Bone marrow (tissue), 2 donors: ENCODE measurements around the gene TMEM81.

Experiments
- DNase-seq, 2 donors: peaks; one replicate each; lab custom pipeline; 2025; lab: John Stamatoyannopoulos, UW

The TMEM81 gene

DNA sequence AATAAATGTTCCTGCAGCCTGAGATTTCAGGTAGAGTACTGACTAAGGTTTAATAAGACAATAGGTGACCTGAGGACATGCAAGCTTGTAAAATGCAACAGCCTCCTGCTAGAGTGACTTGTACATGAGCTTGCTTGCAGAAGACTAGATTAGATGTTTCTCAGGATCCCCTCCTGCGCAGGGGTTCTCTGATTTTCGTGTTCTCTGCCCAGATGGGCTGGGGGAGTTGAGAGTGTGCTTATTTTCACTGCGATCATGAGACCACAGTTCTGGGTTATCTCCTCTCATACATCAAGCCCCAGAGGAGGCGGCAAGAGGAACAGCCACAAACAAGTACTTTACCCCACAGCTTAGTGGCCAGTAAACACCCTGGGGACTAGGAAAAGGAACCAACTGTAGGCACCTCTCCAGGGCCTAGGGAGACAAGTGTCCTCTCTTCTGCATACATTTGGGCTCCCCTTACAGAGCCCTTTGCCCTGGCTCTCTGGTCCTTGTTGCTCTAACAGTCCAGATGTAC, 8.0 kb downstream of the TMEM81 start:
- DNase-seq, result no peak

DNA sequence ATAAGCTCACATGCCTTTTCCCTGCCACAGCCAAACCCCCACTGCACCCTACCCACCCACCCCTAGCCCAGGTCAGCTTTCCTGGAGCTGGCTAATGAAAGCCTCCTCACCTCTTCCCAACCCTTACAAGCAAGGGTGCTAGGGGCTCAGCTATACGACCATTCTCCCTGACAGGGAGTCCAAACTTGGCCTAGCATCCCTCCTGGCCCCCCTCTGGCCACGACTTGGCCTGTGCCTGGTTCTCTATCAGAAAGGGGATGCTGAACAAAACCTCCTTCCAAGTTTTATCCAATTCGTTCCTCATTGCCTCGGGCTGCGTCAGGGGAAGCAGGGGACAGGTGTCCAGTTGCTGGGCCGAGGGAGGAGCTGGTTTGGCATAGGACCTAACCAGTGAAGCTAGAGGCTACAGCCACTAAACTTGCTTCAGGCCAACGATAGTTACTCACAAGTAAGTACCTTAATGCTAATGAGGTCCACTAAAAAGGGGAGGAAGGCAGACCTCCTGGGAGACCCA, 8.6 kb downstream of the TMEM81 start:
- no peak for DNase-seq

DNA sequence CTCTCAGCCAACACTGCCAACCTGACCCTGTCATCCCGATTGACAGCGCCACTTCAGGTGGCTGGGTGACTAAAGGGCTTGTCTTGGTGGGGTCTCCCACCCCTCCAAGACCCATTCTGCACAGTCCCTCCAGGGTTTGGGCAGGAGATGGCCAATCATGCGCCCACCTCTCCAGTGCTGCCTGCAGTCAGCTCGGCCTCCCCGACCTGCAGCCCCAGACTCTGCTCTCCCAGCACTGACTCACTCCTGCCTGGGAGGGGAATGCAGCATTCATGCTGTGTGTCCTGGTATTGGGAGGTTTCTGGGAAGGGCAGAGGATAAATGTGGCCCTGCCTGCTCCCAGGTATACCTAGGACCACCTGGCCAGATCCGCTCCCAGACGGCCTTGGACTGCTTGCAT, 9.7 kb downstream of the TMEM81 start:
- no peak for DNase-seq

DNA sequence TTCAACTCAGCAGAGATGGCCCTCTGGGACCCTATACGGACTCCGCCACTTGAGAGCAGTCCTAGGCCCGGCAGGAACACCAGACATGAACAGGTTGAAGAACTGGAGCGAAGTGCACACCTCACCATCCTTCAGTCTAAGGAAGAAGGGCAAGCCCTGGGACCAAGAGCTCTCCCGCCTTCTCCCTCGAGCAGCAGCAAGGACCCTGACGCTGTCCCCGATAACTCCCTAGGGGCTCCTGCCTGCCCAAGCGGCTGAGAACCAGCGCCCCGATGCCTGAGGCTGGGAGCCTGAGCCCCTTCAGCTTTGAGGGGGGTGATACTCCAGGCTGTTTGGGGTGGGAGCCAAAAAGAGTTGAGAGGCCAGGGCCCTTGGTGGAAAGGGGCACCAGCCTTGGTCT, 10.2 kb downstream of the TMEM81 start:
- no peak for DNase-seq

DNA sequence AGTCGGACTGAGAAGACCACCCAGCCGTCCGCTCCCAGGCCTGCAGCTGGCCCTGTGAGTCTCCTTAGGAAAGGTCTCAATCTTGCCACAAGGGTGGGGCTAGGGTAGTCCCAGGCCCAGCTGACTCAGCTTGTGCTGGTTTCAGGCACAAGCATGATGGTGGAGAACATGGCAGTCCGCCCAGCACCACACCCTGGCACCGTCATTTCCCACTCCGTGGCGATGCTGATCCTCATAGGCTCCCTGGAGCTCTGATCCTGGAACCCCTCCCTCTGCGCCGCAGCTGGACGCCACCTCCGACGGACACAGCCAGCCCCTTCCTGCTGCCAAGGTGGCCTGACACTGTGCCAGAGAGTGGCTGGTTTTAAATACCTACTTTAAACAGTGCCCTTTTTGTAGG, 10.7 kb downstream of the TMEM81 start:
- no peak for DNase-seq

DNA sequence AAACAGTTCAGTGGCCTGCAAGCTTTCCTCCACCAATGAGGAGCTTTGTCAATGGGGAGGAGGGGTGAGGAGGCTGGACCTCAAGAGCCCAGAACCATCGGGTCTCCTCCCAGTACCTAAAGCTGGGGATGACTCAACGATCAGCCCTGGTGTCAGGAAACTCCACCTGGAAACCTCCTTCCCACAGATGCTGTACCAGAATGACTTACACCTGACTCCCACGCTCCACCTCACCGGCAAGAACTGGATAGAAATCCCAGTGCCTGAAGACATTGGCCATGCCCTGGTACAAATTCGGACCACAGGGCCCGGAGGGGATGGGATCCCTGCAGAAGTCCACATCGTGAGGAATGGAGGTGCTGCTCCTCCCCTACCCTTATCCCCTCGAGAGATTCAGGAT, 11.4 kb downstream of the TMEM81 start:
- no peak for DNase-seq

DNA sequence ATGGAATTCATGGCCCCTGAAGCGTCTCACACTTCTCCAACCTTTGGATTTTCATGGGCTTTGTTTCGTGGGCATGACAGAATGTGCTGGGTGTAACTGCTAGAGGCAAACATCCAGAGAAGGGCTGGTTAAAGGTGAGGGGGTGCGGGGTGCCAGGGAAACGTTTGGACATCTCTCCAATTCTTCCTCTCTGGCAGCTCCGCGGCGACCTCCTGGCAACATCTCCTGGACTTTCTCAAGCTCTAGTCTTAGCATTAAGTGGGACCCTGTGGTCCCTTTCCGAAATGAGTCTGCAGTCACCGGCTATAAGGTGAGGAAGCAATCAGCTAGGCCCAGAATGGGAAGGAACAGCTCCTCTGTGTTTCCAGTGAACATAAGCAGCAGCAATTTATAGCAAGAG, 12.0 kb downstream of the TMEM81 start:
- no peak for DNase-seq

DNA sequence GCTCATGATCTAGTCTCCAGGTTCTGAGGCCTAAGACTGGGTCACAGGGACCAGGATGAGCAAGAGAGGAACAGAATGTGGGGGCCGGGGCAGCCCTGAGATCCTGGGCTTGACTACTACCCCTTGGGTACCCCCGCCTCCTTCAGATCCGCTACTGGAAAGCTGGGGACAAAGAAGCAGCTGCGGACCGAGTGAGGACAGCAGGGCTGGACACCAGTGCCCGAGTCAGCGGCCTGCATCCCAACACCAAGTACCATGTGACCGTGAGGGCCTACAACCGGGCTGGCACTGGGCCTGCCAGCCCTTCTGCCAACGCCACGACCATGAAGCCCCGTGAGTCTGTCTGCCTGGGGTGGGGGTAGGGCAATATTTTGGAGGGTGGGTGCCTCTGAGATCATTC, 12.5 kb downstream of the TMEM81 start:
- DNase-seq, result no peak

DNA sequence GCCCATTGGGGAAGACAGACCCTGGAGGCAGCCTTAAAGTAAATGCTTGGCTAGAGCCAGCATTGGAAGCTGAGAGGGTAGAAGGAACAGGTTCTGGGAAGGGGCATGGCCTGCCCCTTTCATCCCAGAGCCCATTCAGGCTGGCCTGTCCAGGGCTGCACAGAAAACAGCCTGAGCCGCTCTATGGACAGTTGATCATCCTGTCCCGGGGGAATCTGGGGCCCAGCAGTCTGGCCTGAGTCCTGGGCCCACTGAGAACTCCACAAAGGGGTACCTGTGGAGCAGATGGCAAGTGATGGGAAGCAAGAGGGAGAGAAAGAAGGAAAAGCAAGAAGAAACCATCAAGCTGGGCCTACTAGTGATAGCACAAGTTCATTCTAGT, 13.2 kb downstream of the TMEM81 start:
- no peak for DNase-seq

DNA sequence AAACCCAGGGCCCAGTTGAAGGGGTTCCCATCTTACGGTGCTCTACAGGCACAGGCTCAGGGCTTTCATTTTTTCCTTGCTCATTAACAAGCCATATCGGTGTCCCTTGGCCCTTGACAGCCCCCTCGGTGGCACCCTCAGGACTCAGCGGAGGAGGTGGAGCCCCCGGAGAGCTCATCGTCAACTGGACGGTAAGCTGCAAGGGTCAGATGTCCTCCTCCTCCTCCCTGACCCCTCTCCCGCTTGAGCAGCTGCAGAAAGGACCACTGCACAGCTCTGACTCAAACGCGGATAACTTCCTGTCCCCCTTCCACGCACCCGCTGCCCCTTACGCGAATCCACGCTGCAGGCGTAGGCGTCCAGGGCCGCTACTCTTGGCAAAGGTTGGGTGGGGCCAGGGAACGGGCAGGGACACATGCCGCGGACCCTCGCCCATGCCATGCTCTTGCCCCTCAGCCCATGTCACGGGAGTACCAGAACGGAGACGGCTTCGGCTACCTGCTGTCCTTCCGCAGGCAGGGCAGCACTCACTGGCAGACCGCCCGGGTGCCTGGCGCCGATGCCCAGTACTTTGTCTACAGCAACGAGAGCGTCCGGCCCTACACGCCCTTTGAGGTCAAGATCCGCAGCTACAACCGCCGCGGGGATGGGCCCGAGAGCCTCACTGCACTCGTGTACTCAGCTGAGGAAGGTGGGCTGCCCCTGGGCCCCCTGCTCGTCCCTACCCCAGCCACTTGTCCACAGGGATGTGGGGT, 14.7 kb downstream of the TMEM81 start:
- no peak for DNase-seq

DNA sequence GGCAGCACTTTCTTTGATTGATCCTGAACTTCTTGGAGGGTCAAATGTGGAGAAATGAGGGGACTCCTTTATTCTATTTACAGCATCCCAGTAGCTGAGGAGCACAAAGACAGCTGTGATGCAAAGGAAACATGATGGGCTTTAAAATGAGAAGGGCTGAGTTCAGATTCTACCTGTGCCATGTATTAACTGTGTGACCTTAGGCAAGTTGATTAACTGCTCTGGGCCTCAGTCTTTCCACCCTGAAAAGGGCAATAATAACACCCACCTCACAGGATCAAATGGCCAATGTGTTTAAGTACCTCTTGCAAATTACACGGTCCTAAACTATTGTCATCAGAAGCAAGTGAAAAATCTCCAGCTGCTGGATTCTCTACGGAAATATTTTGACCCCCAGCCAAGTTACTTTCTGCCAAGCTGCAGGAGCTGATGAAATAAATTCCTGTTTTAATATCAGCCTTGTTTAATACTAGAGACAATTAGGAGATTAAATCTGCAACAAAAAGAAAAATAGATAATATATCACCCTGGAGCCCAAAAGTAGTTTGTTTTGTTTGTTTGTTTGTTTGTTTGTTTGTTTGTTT, 15.7 kb downstream of the TMEM81 start:
- no peak for DNase-seq

DNA sequence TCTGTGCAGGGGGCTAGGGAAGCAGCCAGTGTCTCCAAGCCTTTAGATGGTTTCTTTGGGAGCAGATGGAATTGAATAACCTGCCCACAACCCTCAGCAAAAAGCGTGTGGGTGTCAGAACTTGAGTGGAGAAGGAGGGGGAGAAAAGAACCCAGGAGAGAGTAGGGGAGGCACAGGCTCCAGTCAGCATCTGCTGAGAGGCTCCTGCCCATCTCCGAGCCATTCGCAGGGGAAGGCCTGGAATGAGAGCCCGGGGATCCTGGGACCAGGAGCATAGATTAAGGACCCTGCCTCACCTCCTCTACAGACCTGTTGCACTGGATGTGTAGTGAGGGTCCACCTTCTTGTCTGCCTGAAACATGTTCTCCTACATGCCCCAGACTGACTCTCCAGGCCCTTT, 16.3 kb downstream of the TMEM81 start:
- DNase-seq, result no peak

DNA sequence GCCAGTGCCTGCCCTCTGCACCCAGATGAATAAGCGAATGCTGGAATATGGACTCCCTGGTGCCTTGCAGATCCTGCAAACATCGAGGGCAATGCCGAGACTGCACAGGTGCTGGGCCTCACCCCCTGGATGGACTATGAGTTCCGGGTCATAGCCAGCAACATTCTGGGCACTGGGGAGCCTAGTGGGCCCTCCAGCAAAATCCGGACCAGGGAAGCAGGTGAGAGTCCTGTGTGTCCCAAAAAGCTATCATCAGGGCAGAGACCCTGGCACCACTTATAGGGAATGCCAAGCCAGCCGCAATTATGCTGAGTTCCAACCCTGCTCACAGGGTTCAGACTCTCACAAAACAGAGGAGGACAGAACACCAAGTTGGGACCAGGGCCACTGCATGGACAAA, 17.2 kb downstream of the TMEM81 start:
- DNase-seq, result no peak

DNA sequence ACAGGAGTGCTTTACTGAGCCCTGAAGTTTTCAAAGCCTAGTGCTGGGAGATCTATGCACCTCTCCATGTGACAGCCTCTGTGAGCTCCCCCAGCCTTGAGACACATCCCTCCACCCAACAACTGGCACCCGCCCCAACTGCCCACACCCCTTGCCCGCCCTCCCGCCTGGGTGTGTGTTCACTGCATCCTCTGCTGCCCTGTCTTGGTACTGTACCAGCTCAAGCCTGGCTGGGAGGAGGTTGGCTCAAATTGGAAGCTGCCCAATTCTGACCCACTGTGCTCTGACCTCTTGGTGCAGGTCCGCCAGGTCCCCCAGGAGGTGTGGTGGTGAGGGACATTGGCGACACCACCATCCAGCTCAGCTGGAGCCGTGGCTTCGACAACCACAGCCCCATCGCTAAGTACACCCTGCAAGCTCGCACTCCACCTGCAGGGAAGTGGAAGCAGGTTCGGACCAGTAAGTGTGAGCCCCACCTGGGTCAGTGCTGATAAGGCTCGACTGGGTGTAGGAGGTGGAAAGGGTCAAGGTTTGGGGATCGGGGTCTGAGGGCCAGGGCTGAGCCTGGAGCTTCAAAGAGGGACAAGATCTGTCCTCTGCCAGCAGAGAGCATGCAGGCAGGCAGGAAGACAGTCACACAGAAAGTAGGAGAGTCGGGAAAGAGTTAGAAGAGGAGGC, 18.0 kb downstream of the TMEM81 start:
- no peak for DNase-seq

DNA sequence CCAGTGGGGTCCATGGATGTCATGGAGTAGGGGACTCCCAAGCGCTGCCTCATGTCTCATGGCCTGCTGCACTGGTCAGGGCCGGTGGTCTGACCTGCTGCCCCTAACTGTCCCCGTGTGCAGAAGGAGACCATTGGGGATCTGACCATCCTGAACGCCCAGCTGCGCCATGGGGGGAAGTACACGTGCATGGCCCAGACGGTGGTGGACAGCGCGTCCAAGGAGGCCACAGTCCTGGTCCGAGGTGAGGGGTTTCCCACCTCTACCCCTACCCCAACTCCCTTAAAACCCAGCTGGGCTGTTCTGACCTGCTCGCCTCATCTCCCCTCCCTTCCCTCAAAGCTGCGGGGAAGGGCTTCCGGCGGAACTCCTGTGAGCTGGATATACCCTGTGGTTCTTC, 18.6 kb downstream of the TMEM81 start:
- DNase-seq, result no peak

DNA sequence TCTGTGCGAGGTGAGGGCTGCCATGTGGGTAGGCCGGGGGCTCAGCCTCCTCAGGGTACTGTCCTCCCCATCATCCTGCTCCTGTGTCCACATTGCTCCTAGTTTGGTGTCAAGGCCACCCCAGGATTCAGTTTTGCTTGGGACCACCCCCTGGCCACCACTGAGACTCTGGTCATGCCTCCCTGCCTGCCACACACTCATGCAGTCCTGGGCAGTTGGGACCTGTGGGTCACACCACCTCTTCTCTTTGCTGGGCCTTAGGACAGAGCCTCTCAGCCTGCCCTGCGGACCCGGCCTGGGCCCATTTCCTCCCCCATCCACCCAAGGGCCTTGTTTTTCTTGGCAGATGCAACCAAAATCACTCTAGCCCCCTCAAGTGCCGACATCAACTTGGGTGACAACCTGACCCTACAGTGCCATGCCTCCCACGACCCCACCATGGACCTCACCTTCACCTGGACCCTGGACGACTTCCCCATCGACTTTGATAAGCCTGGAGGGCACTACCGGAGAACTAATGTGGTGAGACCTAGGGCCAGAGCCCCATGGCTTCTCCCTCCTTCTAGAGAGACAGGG, 19.4 kb downstream of the TMEM81 start:
- no peak for DNase-seq

DNA sequence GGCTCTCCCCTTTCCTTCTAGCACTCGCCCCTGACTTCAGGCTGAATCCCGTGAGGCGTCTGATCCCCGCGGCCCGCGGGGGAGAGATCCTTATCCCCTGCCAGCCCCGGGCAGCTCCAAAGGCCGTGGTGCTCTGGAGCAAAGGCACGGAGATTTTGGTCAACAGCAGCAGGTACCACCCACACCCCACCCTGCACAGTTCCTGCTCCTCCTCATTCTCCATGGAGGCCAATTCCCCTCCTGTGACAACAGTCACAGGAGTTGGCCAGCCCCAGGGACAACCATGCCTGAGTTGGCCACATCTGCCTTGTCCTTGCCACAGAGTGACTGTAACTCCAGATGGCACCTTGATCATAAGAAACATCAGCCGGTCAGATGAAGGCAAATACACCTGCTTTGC, 20.0 kb downstream of the TMEM81 start:
- no peak for DNase-seq

DNA sequence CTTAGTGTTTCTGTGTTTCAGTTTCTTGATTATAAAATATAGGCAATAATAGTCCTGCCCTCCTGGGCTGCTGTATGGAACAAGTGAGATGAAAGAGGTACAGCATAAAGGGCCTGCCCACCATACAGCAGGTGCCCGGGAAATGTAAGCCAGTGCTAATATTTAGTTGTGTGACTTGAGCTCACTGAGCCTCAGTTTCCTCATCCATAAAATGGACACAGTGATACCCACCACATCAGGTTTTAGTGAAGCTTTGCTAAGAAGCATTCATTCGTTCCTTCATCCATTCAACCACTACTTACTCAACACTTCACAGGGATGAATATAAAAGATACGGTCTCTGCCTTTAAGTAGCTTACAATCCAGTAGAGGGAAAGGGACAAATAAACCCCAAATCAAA, 21.4 kb downstream of the TMEM81 start:
- no peak for DNase-seq

DNA sequence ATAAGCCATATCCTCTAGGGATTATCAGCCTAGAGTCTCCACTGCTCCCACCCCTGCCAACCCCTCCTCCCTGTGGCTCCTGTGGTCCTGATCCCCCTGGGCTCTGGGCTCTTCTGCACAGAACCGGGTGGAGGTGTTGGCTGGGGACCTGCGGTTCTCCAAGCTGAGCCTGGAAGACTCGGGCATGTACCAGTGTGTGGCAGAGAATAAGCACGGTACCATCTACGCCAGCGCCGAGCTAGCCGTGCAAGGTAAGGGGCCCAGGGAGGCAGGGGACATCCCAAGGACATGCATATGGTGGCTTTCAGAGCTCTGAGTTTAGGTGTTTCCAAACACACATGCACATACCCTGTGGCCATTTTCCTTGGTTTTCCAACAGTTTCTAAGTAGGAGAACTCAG, 21.9 kb downstream of the TMEM81 start:
- DNase-seq, result no peak

DNA sequence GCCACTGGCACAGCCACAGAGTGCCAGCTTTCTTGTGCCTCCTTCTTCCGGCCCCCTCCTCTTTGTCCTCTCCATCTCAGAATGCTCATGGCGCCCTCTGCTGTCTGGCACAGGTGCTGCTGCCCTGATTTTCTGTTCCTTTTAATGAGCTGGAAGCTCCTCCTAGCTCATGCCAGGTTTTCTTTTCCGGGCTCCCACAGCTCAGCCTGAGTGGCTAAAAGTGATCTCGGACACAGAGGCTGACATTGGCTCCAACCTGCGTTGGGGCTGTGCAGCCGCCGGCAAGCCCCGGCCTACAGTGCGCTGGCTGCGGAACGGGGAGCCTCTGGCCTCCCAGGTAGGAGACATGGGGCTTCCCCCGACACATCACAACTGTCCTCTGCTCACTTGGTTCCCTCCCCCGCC, 22.6 kb downstream of the TMEM81 start:
- peak; percentile 24 to 75 for DNase-seq

DNA sequence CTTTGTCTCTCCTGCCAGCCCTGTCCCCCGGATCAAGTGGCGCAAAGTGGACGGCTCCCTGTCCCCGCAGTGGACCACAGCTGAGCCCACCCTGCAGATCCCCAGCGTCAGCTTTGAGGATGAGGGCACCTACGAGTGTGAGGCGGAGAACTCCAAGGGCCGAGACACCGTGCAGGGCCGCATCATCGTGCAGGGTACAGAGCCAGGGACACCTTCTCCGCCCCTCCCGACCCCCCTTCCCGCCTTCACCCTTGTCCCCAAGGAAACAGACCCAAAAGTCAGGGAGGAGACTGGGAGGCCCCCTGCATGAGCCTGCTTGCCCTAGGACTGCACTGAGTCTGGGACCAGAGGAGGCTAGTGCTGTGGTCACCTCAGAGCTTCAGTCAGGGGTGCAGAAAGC, 23.0 kb downstream of the TMEM81 start:
- DNase-seq, result no peak

DNA sequence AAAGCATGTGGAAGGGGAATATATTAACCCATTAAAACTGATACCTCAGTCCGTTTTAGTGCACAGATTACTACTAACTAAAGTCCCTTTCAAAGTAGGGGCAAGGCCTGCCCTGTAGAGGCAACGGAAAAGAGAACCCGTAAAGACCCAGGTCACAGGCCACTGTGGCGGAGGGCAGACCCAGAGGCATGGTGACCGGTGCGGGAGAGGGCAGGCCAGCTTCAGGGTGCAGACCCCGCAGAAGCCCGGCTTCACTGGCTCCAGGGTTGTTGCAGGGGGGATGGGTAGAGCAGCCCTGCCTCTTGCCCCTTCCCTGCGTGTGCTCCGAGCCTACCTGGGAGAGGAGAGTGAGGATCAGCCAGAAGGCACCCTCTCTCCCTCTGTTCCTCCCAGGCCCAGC, 23.5 kb downstream of the TMEM81 start:
- no peak for DNase-seq

DNA sequence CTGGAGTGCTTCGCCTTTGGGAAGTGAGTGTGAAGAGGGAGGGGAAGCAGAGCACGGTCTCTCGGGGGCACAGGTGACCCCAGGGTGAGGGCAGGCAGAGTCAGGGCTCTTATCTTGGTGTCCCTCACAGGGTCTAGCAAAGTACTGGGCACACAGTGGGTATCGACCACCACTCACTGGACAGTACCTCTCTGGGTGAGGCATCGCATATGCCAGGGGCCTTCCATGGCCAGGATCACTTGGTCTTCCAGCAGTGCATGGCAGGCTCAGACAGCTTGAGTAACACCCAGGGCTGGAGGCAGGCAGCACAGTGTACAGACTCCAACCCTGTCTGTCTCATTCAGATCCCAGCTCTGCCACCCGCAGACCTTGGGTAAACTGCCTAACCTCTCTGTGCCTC, 24.6 kb downstream of the TMEM81 start:
- DNase-seq, result no peak
